Hindlimb muscle (tissue), 1 donor: Measurements from ENCODE around the gene PIF1. TPM values are rescaled to one million over a fixed set of nuclear protein-coding genes. Genes with fewer than 3 reads are reported as not detected.
"Not testable (repeated sequence)": the region's sequence is repeated elsewhere in the genome, so short reads cannot be mapped to it uniquely, and the experiment has no call there.

Source experiments
- DNase-seq: peaks from one replicate; pipeline ENCODE4 v3.0.0-alpha.2; 2013
- polyA plus RNA-seq: library from polyadenylated mRNA; unstranded; fragments of 120-200 nt; gene quantifications from one replicate; pipeline ENCODE4 v1.2.1, GENCODE V29; 2013; ENCODE audit not compliant: insufficient read length

The PIF1 gene
- polyA plus RNA-seq, 1 donor = 8.6 TPM

DNA sequence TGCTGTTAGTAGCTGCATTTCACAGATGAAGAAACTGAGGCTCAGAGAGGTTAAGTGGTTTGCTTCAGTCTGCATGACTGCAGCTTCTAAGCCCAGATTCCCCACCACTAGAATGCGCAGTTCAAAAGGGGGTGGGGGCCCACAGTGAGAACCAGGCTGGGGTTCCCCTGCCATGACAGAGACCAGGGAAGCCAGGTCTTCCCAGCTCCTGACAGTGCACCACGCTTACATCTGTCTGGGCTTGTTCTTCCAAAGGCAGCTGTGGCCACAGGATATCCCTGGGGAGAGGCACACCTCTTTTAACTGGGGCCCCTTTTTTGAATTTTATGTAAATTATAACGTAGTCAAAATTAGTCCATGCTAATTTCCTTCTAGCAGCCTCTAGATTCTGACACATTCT lies 21.6 kb upstream of the PIF1 start:
- DNase-seq = no peak

DNA sequence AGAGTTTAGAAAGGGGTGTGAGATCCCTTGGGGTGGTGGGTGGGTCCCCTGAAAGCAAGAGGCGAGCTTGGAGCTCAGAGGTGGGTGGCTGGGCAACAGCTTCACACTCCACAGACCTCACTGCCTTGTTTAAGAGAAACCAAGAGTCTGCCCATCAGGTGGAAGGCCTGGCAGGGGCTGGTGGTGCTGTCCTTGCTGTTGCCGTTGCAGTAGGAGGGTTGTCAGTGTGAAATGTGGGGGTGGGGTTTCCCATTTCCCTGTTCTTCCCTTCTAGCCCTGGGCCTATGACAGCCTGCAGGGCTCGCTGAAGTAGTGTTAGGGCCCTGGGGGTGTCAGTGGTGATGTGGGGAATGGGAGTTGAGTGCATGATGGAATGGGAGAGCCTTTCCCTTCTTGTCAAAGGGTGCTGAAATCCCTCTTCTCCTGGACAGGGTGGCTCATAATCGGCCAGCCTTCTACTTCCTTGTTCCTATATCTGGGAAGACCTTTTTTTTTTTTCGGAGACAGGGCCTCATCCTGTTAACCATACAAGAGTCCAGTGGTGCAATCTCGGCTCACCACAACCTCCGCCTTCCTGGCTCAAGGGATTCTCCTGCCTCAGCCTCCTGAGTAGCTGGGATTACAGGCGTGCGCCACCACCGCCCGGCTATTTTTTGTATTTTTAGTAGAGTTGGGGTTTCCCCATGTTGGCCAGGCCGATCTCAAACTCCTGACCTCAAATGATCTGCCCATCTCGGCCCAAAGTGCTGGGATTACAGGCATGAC lies 20.6 kb upstream of the PIF1 start:
- no peak for DNase-seq

- peak; percentile 46 for DNase-seq
Measured at GRCh38 chr15:64845183-64845611, 19.8 kb upstream of the PIF1 start.

DNA sequence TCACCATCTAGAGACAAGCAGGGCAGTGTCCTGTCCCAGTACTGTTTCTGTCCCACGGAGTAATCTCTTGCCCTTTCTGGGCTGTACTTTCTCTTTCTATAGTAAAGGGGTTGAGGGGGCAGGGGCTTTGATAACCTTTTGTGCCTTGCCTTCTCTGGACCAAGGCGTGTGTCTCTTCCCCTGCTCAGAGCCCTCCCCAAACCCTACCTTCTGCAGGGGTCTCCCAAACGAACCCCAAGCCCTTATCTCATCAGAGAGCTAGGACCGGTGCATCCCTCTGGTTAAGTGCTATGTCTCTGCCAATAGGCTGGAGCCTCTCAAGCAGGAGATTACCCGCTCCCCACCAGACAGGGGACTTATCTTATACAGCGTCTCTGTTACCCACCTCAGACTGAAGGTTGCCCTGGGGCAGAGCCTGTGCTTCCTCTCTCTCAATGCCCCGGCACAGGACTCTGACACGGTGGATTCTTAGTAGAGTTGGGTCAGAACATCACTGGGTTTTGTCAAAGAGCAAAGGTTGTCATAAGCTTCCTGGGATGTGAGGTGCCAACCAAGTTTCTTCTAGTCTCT lies 19.2 kb upstream of the PIF1 start:
- no peak for DNase-seq

DNA sequence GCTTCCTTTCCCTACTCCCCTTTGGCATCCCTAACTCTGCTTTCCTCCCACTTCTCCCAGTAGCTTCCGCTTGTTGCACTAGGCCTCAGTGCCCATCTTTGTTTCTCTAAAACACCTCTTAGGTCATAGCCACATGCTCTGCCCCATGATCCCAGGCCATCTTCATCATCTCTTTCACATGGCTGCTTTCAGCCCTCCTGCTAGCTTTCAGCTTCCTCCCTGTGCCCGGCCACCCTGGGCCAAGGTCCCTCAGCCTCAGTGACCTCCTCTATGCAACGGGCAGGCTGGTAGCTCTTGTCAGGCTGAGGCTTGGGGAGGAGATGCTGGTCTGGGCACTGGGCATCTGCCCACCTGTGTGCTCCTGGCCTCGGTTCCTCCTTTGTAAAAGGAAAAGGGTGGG lies 18.5 kb upstream of the PIF1 start:
- no peak for DNase-seq

GRCh38 chr15:64842986-64843561 lies 17.6 kb upstream of the PIF1 start:
- DNase-seq = no peak

DNA sequence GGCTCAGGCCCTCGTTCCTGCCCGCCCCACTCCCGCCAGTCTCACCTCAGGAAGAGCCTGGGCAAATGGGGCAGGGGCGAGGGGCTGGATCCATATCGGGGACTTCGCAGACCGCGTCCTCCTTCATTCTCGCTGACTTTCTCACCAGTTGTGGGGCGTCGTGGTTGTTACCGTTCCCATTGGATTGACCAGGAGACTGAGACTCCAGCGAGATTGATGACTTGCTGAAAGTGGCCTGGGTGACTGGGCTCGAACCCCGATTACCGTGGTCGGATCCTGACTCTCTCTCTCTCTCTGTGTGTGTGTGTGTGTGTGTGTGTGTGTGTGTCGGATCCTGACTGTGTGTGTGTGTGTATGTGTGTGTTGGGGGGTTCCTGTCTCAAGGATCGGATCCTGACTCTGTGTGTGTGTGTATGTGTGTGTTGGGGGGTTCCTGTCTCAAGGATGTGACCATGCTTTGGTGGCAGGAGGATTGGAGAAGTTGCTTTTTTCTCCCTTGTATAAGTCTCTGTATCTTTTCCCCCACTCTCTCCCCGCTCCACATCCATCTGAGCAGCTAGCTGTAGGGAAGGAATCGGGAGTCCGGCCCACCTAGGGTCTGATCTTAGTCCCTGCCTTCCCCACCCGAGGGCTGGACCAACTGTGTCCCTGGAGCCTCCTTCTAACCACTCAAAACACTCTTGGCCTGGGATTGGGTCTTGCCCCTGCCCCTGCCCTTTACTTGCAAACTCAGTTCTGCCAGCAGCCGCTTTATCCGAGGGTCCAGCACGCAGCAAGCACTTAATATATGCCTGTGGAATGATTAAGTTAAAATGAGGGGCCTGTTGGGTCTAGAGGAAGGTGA lies 16.9 kb upstream of the PIF1 start:
- DNase-seq = peak; percentile 41

GRCh38 chr15:64841344-64842095 lies 16.1 kb upstream of the PIF1 start, which contains the start of gene PLEKHO2:
PLEKHO2 (plus strand) TSS chr15:64841915; CDS start chr15:64842017, 102 bp downstream.
- DNase-seq = peak; percentile 95

DNA sequence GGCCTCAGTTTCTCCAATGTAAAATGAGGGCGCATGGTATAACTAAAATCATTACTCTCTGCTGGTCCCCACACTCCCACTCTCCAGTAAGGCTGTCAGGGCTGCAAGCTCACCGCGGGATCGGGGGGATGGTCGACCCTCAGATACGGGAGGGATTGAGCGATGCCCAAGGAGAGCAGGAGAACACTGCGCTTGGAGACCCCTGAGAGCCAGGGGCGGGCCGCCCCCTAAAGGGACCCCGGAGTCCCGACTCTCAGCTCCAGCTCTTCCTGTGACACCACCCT lies 15.6 kb upstream of the PIF1 start:
- no peak for DNase-seq

DNA sequence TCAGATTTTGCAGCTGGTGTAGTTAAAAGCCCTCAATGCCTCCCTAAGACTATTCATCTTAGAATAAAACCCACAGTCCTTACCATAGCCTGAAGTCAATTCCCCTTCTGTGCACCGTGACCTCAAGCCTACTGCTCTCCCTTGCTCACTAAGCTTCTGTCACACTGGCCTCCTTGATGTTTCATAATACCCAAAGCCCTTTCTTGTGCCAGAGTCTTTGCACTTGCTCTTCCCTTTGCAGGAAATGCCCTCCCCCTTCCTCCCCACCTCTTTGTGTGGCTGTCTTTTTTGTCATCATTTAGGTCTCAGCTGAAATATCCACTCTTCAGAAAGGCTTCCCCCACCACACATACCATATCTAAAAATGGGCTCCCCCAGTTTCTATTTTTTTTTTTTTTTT lies 12.1 kb upstream of the PIF1 start:
- DNase-seq = no peak

GRCh38 chr15:64836023-64836536 lies 10.6 kb upstream of the PIF1 start:
- DNase-seq = no peak

DNA sequence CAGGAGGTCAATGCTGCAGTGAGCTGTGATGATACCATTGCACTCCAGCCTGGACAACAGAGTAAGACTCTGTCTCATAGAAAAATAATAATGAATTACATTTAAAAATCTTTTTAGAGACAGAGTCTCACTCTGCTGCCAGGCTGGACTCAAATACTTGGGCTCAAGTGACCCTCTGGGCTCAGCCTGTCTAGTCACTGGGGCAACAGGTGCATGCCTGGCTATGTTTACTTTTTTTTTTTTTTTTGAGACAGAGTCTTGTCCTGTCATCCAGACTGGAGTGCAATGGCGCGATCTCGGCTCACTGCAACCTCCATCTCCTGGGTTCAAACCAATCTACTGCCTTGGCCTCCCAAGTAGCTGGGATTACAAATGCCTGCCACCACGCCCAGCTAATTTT lies 8.2 kb upstream of the PIF1 start:
- DNase-seq = no peak

- no peak for DNase-seq
Measured at GRCh38 chr15:64828985-64829384, 3.5 kb upstream of the PIF1 start.

- DNase-seq = no peak
Measured at GRCh38 chr15:64824929-64825430, 467 bp downstream of the PIF1 start.

DNA sequence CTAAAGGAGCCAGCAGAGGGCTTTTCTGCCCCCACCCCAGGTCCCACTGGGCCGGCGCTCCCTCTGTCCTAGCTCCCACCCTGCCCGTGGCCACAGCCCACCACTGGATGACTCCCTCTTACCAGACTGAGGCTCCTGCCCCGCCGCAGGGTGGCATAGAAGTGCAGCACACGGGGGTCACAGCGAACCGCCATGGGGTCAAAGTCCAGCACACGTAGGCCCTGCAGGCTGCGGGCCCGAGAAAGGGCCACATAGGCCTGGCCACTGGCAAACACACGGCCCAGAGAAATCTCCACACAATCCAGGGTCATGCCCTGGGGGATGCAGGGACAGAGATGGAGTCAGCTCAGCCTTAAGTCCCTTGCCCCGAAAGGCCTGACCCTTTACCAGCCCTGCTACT lies 9.0 kb downstream of the PIF1 start:
- DNase-seq = no peak

DNA sequence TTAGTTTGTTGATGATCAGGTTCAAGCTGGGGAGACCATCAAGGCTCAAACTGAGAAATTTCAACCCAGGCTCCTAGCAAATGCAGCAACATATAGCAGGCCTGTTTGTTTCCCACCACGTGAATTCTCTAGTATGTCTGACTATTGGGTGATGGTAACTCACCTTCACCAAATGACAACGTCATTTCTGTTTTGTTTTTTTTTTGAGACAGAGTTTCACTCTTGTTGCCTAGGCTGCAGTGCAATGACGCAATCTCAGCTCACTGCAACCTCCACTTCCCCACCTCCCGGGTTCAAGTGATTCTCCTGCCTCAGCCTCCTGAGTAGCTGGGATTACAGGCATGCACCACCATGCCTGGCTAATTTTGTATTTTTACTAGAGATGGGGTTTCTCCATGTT lies 10.5 kb downstream of the PIF1 start:
- not testable (repeated sequence) for DNase-seq

DNA sequence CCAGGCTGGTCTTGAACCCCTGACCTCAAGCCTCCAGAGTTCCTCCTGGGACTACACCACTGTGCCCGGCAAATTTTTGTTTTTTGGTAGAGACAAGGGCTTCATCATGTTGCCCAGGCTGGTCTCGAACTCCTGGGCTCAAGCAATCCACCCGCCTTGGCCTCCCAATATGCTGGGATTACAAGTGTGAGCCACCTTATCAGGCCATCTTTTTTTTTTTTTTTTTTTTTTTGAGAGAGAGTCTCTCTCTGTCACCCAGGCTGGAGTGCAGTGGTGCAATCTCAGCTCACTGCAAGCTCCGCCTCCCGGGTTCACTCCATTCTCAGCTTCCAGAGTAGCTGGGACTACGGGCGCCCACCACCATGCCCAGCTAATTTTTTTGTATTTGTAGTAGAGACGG lies 11.2 kb downstream of the PIF1 start:
- DNase-seq = not testable (repeated sequence)

GRCh38 chr15:64813075-64813474 lies 12.4 kb downstream of the PIF1 start:
- no peak for DNase-seq

DNA sequence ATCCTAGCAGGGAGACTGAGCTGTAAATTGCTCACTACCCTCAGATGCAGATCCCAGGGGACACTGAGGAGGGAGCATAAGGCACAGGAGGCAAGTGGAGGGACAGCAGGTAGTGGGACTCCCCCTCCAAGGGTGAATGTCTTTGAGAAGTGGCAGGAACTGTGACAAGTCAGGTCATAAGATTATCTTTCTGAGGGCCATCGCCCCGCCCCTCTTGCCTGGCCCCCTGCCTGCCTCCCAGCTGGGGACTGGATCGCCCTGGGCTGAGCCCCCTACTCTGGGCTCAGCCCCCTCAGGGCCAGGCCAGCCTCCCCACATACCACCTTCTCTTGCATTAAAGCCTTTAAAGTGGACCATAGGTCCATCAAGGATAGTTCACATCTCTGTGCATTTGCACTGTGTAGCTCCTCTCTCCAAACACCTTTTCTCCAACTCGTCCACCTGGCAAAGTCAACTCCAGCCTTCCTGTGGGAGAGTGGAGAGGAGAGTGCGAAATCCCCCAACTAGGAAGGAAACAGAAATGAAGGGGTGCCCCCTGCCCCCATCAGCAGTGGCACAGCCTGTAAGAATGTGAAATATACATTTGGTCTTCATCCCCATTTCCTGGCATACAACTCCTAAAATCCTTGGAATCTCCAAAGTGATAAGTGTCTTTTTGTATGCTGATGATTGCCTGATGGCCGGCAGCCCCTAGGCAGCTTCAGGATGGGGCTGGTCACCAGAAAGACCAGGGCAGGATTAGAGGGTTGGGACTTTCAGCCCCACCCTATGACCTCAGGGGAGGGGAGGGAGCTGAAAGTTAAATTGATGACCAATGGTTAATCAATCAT lies 14.7 kb downstream of the PIF1 start:
- no peak for DNase-seq

DNA sequence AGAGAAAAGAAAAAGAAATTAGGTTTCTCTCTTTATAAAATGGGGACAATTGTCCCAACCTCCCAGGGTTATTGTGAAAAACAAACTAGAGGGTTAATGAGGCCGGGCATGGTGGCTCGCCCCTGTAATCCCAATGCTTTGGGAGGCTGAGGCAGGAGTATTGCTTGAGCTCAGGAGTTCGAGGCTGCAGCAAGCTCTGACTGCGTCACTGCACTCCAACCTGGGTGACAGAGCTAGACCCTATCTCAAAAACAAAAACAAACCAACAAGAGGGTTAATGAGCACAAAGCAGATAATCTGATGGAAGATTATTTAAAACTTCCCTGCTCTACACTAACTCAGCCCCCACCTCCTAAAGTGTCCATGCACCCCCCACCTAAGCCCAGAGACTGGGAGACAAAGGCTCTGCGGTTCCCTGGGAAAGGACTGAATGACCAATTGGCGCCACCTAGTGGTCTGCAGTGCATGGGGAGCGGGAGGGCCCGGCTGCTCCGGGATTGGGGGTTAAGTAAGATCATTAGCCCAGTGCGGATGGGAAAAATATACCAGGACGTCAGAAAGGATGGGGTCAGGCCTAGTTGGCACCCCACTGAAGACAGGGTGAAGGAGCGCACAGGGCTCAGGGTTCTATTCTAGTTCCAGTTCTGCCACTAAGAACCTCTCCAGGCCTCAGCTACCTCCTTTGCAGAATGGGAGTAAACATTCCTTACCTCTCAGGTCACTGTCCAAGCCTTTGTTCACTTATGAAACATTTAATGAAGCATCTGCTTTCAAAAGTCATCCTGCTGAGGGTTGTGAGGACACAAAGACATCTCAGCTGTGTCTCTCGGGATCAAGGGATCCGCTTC lies 15.6 kb downstream of the PIF1 start:
- DNase-seq = peak; percentile 81
